H9 (cell line): Measurements from ENCODE around the gene TBC1D9B. TPM values are rescaled to one million over a fixed set of nuclear protein-coding genes. Genes with fewer than 3 reads are reported as not detected.

Source experiments
- DNase-seq: peaks from one replicate; pipeline ENCODE4 v3.0.0-alpha.2; 2017
- H2AFZ ChIP-seq: one replicate; pipeline ENCODE4 v1.6.1; 2013; ENCODE audit warnings: mild to moderate bottlenecking, low read length, control low read depth, moderate library complexity
- H2AK5ac ChIP-seq: 2 replicates; pipeline ENCODE4 v1.6.1; 2013; ENCODE audit warnings: low read length, control low read depth, mixed read lengths; ENCODE audit not compliant: insufficient read length
- H2BK120ac ChIP-seq: one replicate; pipeline ENCODE4 v1.6.1; 2013; ENCODE audit warnings: low read depth, mild to moderate bottlenecking, low read length, control low read depth, inconsistent platforms; ENCODE audit not compliant: poor library complexity, severe bottlenecking
- H2BK12ac ChIP-seq: 2 replicates; pipeline ENCODE4 v1.6.1; 2013; ENCODE audit warnings: low read length, control low read depth, mixed read lengths, low read depth; ENCODE audit not compliant: insufficient read length
- H2BK15ac ChIP-seq: 2 replicates; pipeline ENCODE4 v1.6.1; 2013; ENCODE audit warnings: low read depth, low read length, control low read depth
- H2BK20ac ChIP-seq: one replicate; pipeline ENCODE4 v1.6.1; 2013; ENCODE audit warnings: low read depth, mild to moderate bottlenecking, low read length, control low read depth, inconsistent platforms; ENCODE audit not compliant: poor library complexity, severe bottlenecking
- H2BK5ac ChIP-seq: 2 replicates; pipeline ENCODE4 v1.6.1; 2013; ENCODE audit warnings: low read length, control low read depth, mixed read lengths; ENCODE audit not compliant: insufficient read length
- H3K14ac ChIP-seq: 2 replicates; pipeline ENCODE4 v1.6.1; 2013; ENCODE audit warnings: low read length, control low read depth; ENCODE audit not compliant: insufficient read depth
- H3K18ac ChIP-seq: 2 replicates; pipeline ENCODE4 v1.6.1; 2013; ENCODE audit warnings: low read depth, mild to moderate bottlenecking, mixed read lengths, low read length, control low read depth; ENCODE audit not compliant: insufficient read length
- H3K23ac ChIP-seq: 2 replicates; pipeline ENCODE4 v1.6.1; 2013; ENCODE audit warnings: low read length, control low read depth, mixed read lengths, low read depth; ENCODE audit not compliant: insufficient read length
- H3K23me2 ChIP-seq: 2 replicates; pipeline ENCODE4 v1.6.1; 2013; ENCODE audit warnings: low read depth, mild to moderate bottlenecking, mixed read lengths, low read length, control low read depth; ENCODE audit not compliant: insufficient read length, poor library complexity, severe bottlenecking
- H3K27ac ChIP-seq: 2 replicates; pipeline ENCODE4 v1.5.1; 2013; ENCODE audit warnings: low read length, control low read depth, mixed read lengths, low read depth; ENCODE audit not compliant: insufficient read length
- H3K27me3 ChIP-seq: 2 replicates; pipeline ENCODE4 v1.6.1; 2013; ENCODE audit warnings: low read length, control low read depth, inconsistent platforms; ENCODE audit not compliant: insufficient read depth
- H3K4ac ChIP-seq: 2 replicates; pipeline ENCODE4 v1.6.1; 2013; ENCODE audit warnings: low read depth, mild to moderate bottlenecking, control low read depth, inconsistent platforms, low read length, moderate library complexity
- H3K4me1 ChIP-seq: 2 replicates; pipeline ENCODE4 v1.6.1; 2013; ENCODE audit warnings: low read length, control low read depth, inconsistent platforms; ENCODE audit not compliant: insufficient read depth
- H3K4me2 ChIP-seq: 2 replicates; pipeline ENCODE4 v1.6.1; 2013; ENCODE audit warnings: low read length, control low read depth, mixed read lengths; ENCODE audit not compliant: insufficient read length, insufficient read depth
- H3K56ac ChIP-seq: 2 replicates; pipeline ENCODE4 v1.6.1; 2013; ENCODE audit warnings: low read depth, mild to moderate bottlenecking, mixed read lengths, low read length, control low read depth; ENCODE audit not compliant: insufficient read length
- H3K79me1 ChIP-seq: 2 replicates; pipeline ENCODE4 v1.6.1; 2013; ENCODE audit warnings: low read depth, mild to moderate bottlenecking, moderate library complexity, low read length, control low read depth, inconsistent platforms; ENCODE audit not compliant: insufficient read depth, poor library complexity, severe bottlenecking
- H3K79me2 ChIP-seq: 2 replicates; pipeline ENCODE4 v1.6.1; 2013; ENCODE audit warnings: low read length, control low read depth, inconsistent platforms; ENCODE audit not compliant: insufficient read depth
- H3K9ac ChIP-seq: 2 replicates; pipeline ENCODE4 v1.6.1; 2013; ENCODE audit warnings: low read length, control low read depth, mixed read lengths; ENCODE audit not compliant: insufficient read length; ENCODE audit errors: extremely low read depth
- H3K9me3 ChIP-seq: one replicate; pipeline ENCODE4 v1.6.1; 2013; ENCODE audit warnings: low read depth, low read length, inconsistent platforms; ENCODE audit not compliant: control insufficient read depth
- H3T11ph ChIP-seq: one replicate; pipeline ENCODE4 v1.6.1; 2013; ENCODE audit warnings: mild to moderate bottlenecking, low read length, control low read depth, inconsistent platforms
- H4K20me1 ChIP-seq: one replicate; pipeline ENCODE4 v1.6.1; 2013; ENCODE audit not compliant: control insufficient read depth, insufficient read length, insufficient read depth
- H4K5ac ChIP-seq: 2 replicates; pipeline ENCODE4 v1.6.1; 2013; ENCODE audit warnings: low read depth, mild to moderate bottlenecking, mixed read lengths, low read length, control low read depth; ENCODE audit not compliant: insufficient read length
- H4K8ac ChIP-seq: replicated peaks from 2 replicates; pipeline ENCODE4 v1.6.1; 2013; ENCODE audit warnings: low read length, control low read depth, mixed read lengths, low read depth; ENCODE audit not compliant: insufficient read length
- H4K91ac ChIP-seq: 2 replicates; pipeline ENCODE4 v1.6.1; 2013; ENCODE audit warnings: low read depth, mild to moderate bottlenecking, moderate library complexity, mixed read lengths, low read length, control low read depth; ENCODE audit not compliant: insufficient read length
- H3K27ac Mint-ChIP-seq, 3 experiments: 2 replicates in 2 of 3; 3 replicates in 1 of 3; pipeline ENCODE4 v1.8.0; 2020 to 2021; ENCODE audit warnings: mixed read lengths in 3 of 3, mild to moderate bottlenecking in 1 of 3, moderate library complexity in 1 of 3
- H3K27me3 Mint-ChIP-seq: 2 replicates; pipeline ENCODE4 v1.8.0; 2021; ENCODE audit warnings: low read depth, mild to moderate bottlenecking, moderate library complexity, mixed read lengths
- H3K36me3 Mint-ChIP-seq, 3 experiments: 2 replicates in 2 of 3; 3 replicates in 1 of 3; pipeline ENCODE4 v1.8.0; 2020 to 2021; ENCODE audit warnings: low read depth in 3 of 3, mixed read lengths in 3 of 3; ENCODE audit not compliant: insufficient read depth in 1 of 3
- H3K4me1 Mint-ChIP-seq, 2 experiments: 2 replicates each; pipeline ENCODE4 v1.8.0; 2020; ENCODE audit warnings: mixed read lengths in 2 of 2
- H3K4me3 Mint-ChIP-seq, 2 experiments: 2 replicates in 1 of 2; 3 replicates in 1 of 2; pipeline ENCODE4 v1.8.0; 2020 to 2021; ENCODE audit warnings: mild to moderate bottlenecking in 2 of 2, mixed read lengths in 2 of 2, moderate library complexity in 1 of 2
- H3K9me3 Mint-ChIP-seq, 2 experiments: 2 replicates in 1 of 2; 3 replicates in 1 of 2; pipeline ENCODE4 v1.8.0; 2020; ENCODE audit warnings: mild to moderate bottlenecking in 2 of 2, mixed read lengths in 2 of 2, moderate library complexity in 1 of 2
- WGBS: extraction: QIAGEN DNeasy Blood & Tissue Kit; methylation state at CpG from one replicate; pipeline ENCODE4 v1.1.7; 2013; ENCODE audit warnings: missing lambda C conversion rate, low lambda C conversion rate, mixed read lengths; ENCODE audit not compliant: insufficient read length; ENCODE audit errors: extremely low coverage; 5-methylcytosine and 5-hydroxymethylcytosine counted together
- total RNA-seq: library from RNA; stranded (reverse); gene quantifications from 2 replicates; pipeline ENCODE4 v1.2.1, GENCODE V29; 2021
- TF ChIP-seq, protein P1 (sequence below): fragments of 200-600 bp; sonication (generic); conservative IDR thresholded peaks from 3 replicates; pipeline ENCODE4 v1.8.0; 2021; ENCODE audit warnings: antibody characterized with exemption, mild to moderate bottlenecking

TBC1D9B gene
- total RNA-seq, 1 experiment from 2014 or later = 62.1 TPM

DNA sequence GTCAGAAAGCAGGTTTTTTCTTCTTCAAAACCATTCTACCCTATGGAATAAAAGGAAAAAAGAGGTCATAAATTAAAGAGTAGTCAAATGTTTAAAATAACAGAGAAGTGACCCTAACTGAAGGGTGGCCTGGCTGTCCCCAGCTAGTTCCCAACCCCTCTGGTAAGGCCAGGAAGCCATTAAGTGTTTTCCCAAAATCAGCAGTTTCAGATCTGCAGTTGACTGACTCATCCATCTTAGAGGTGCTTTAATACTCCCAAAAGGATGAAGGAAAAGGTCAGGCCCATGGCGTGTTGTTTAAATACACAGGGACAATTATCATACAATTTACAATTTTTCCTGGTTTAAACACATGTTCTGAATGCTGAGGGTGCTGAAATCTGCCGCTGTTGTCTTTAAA, 47.9 kb upstream of the TBC1D9B start:
- Histone ChIP-seq H2BK20ac (no peak overlapping the region), H2BK5ac (no peak overlapping the region), H3K4me2 (no peak overlapping the region), H3K27ac (no peak overlapping the region), H3K79me2 (no peaks in the 10 kb centered on the region), H3K18ac (no peak overlapping the region), H3K4me1 (no peaks in the 10 kb centered on the region), H3K4ac (no peak overlapping the region), H3K79me1 (no peaks in the 10 kb centered on the region), H2BK12ac (no peak overlapping the region), H3K14ac (no peak overlapping the region), H4K8ac (no peak overlapping the region), H3K23ac (no peak overlapping the region), H3K23me2 (no peaks in the 10 kb centered on the region), H3K27me3 (no peaks in the 10 kb centered on the region), H4K91ac (no peak overlapping the region), H4K20me1 (no peaks in the 10 kb centered on the region), H4K5ac (no peak overlapping the region), H2BK120ac (no peak overlapping the region), H2AK5ac (no peak overlapping the region), H3K9me3 (no peaks in the 10 kb centered on the region), H2BK15ac (no peak overlapping the region), H2AFZ (no peak overlapping the region), H3K56ac (no peak overlapping the region), H3T11ph (no peak overlapping the region), H3K9ac (no peak overlapping the region)
- H3K27ac Mint-ChIP-seq = peak overlapping the region in 1 of 3 experiments; percentile 11; a peak in 3 of 7 replicates
- no peaks in the 10 kb centered on the region for H3K27me3 Mint-ChIP-seq
- no peaks in the 10 kb centered on the region for H3K4me1 Mint-ChIP-seq
- no peak for DNase-seq
- TF ChIP-seq, protein P1, sequence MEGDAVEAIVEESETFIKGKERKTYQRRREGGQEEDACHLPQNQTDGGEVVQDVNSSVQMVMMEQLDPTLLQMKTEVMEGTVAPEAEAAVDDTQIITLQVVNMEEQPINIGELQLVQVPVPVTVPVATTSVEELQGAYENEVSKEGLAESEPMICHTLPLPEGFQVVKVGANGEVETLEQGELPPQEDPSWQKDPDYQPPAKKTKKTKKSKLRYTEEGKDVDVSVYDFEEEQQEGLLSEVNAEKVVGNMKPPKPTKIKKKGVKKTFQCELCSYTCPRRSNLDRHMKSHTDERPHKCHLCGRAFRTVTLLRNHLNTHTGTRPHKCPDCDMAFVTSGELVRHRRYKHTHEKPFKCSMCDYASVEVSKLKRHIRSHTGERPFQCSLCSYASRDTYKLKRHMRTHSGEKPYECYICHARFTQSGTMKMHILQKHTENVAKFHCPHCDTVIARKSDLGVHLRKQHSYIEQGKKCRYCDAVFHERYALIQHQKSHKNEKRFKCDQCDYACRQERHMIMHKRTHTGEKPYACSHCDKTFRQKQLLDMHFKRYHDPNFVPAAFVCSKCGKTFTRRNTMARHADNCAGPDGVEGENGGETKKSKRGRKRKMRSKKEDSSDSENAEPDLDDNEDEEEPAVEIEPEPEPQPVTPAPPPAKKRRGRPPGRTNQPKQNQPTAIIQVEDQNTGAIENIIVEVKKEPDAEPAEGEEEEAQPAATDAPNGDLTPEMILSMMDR = no peak
- no peak overlapping the region for H3K4me3 Mint-ChIP-seq
- peaks cover 5 to 50% (median 34%) of the 10 kb centered on the region in 3 experiments; a peak in 5 of 7 replicates for H3K36me3 Mint-ChIP-seq
- H3K9me3 Mint-ChIP-seq = no peaks in the 10 kb centered on the region
- no CpG with 5 or more reads among the region's 2 CpGs for WGBS
